OCI-LY7 (cell line): Measurements from ENCODE around the gene PARD6G.

ENCODE experiments used
- EZH2phosphoT487 ChIP-seq: fragments of 200-600 bp; sonication (generic); IDR thresholded peaks from 2 replicates; pipeline ENCODE4 v1.6.1; 2018; ENCODE audit warnings: low read depth, borderline replicate concordance, mild to moderate bottlenecking, mixed run types, antibody characterized with exemption, low read length, moderate library complexity, mixed read lengths
- TF ChIP-seq, protein P1 (sequence below): fragments of 200-600 bp; sonication (generic); conservative IDR thresholded peaks from 2 replicates; pipeline ENCODE4 v1.5.1; 2014; ENCODE audit warnings: mild to moderate bottlenecking, antibody characterized with exemption, low read length, moderate library complexity, mixed read lengths

DNA sequence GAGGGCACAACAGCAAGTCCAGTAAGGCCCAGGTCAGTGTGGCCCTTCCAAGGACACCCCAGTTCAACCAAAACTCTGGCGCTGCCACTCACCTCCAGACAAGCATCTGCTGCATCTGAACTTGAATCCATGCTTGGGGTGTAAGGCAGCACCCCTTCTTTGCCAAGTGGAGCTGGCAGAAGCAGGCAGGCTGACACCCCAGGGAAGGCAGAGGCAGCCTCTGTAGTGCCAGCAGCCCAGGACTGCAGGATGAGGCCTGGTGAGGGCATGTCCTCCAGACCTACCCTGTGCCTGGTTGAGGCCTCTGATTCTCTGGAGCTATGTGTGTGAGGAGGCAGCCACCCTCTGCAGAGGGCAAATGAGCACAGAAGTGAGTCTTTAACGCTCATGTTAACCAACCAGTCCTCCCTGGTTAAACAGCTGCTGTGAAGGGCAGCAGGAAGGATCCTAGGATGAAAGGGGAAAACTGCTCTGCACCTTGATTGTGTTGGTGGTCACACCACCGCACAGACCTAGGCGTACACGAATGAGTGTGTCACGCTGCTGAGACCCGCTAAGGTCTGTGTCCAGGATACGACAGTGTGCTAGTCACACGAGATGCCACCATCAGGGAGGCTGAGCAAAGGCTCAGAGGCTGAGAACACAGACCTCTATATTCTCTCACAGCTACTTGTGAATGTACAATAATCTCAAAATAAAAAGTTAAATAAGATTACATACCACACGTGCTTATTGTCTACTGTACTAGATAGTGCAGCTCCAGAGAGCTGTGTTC, 2.2 kb downstream of the PARD6G start:
- TF ChIP-seq, protein P1, sequence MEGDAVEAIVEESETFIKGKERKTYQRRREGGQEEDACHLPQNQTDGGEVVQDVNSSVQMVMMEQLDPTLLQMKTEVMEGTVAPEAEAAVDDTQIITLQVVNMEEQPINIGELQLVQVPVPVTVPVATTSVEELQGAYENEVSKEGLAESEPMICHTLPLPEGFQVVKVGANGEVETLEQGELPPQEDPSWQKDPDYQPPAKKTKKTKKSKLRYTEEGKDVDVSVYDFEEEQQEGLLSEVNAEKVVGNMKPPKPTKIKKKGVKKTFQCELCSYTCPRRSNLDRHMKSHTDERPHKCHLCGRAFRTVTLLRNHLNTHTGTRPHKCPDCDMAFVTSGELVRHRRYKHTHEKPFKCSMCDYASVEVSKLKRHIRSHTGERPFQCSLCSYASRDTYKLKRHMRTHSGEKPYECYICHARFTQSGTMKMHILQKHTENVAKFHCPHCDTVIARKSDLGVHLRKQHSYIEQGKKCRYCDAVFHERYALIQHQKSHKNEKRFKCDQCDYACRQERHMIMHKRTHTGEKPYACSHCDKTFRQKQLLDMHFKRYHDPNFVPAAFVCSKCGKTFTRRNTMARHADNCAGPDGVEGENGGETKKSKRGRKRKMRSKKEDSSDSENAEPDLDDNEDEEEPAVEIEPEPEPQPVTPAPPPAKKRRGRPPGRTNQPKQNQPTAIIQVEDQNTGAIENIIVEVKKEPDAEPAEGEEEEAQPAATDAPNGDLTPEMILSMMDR = no peak
- no peak for TF ChIP-seq EZH2phosphoT487
